ENCODE measurements around the gene NSRP1. TPM values are rescaled to one million over a fixed set of nuclear protein-coding genes. Genes with fewer than 3 reads are reported as not detected.

Gene NSRP1
- total and polyA plus RNA-seq, 10 of the 15 experiments (the other 5 are each of a cell fraction or from before 2014, with no cell fraction given) = 12.5 to 69.7 (median 37.8) TPM

GRCh38 chr17:30133197-30133596 is 16.6 kb downstream of the NSRP1 start:
- BruUV-seq (replicated peaks) = no TSS peak
- Histone ChIP-seq H3K9ac (ENCODE audit: control insufficient read depth, insufficient read depth, low read length) (no peak overlapping the region), H3K4me2 (ENCODE audit: control insufficient read depth, insufficient read depth) (no peak overlapping the region), H3K4me3 (no peak overlapping the region), H3K27ac (ENCODE audit: control insufficient read depth, insufficient read depth) (no peak overlapping the region), H3K4me1 (ENCODE audit: control insufficient read depth, insufficient read depth, low read length) (no peaks in the 10 kb centered on the region), H3K36me3 (ENCODE audit: control insufficient read depth in 2 of 2, insufficient read depth in 2 of 2, low read length in 1 of 2) (peaks cover 0 to 25% of the 10 kb centered on the region in 2 experiments; a peak in 2 of 4 replicates), H3K9me3 (replicated peaks; ENCODE audit: control insufficient read depth, insufficient read depth, low read length) (no peaks in the 10 kb centered on the region), H2AFZ (ENCODE audit: control insufficient read depth, low read depth, low read length) (no peak overlapping the region), H3K79me2 (ENCODE audit: control insufficient read depth, insufficient read depth, low read length) (peaks cover 18% of the 10 kb centered on the region), H3K27me3 (replicated peaks in 1 of 2; ENCODE audit: control insufficient read depth in 2 of 2, insufficient read depth in 2 of 2, low read length in 1 of 2) (no peaks in the 10 kb centered on the region), H4K20me1 (ENCODE audit: control insufficient read depth, insufficient read depth) (no peaks in the 10 kb centered on the region)
- POLR2A ChIA-PET = interaction anchor here (0.6 to 1.2 kb wide), 2 partner anchors 9 to 19 kb away, joined by 3 read pairs; no protein-coding TSS in a partner anchor
- no peak for DNase-seq (ENCODE audit: low read depth, low spot score)
- FAIRE-seq = no peak
- SMC1A ChIA-PET (ENCODE audit: uncharacterized antibody, unreplicated experiment) = interaction anchor here (0.6 to 1.3 kb wide), 2 partner anchors 9 to 103 kb away, joined by 3 read pairs; no protein-coding TSS in a partner anchor
- intact Hi-C loops (cut with micrococcal nuclease; ENCODE audit: unreplicated experiment) = no loop called here
- WGBS (ENCODE audit: insufficient coverage, insufficient replicate concordance, low lambda C conversion rate, missing lambda C conversion rate) = 100% methylated on average over 3 of the region's 3 CpGs
- ATAC-seq = no peak
- RAD21 ChIA-PET (ENCODE audit: unreplicated experiment) = interaction anchor here (0.7 to 1.4 kb wide), 7 partner anchors 35 to 805 kb away, joined by 3 to 6 read pairs (median 3); no protein-coding TSS in a partner anchor
- CTCF ChIA-PET = interaction anchor here (0.8 to 4.9 kb wide), 10 partner anchors 8 to 207 kb away, joined by 3 to 35 read pairs (median 4); no protein-coding TSS in a partner anchor
- in situ Hi-C loops (cut with MboI) = no loop called here
- TF ChIP-seq STAT1 (conservative IDR thresholded peaks at IDR 0.05) (no peak), SP1 (IDR thresholded peaks at IDR 0.05; ENCODE audit: low read depth, low read length) (no peak), MYB (IDR thresholded peaks at IDR 0.05; ENCODE audit: borderline replicate concordance, low read depth, low read length) (no peak), RB1 (IDR thresholded peaks at IDR 0.05; ENCODE audit: borderline replicate concordance) (no peak), ETV6 (conservative IDR thresholded peaks at IDR 0.05 in 1 of 2, IDR thresholded peaks at IDR 0.05 in 1 of 2; ENCODE audit: borderline replicate concordance in 1 of 2, low read depth in 1 of 2) (no peak), PAX5 (IDR thresholded peaks at IDR 0.05; ENCODE audit: borderline replicate concordance, low read depth, low read length) (no peak), LARP7 (IDR thresholded peaks at IDR 0.05) (no peak), SMAD1 (IDR thresholded peaks at IDR 0.05; ENCODE audit: low read depth, partially characterized antibody) (no peak), RELA (IDR thresholded peaks at IDR 0.05; ENCODE audit: borderline replicate concordance, partially characterized antibody) (no peak), GABPA (IDR thresholded peaks at IDR 0.05; ENCODE audit: low read depth) (no peak)
